CD4-positive, alpha-beta T cell treated with Interleukin-2 at 100 ng/mL for 4 hours (primary cell): ENCODE data around the gene CATSPERE.
"Not testable (repeated sequence)": the region's sequence is repeated elsewhere in the genome, so short reads cannot be mapped to it uniquely, and the experiment has no call there.

Experiments
- DNase-seq: peaks from one replicate; pipeline ENCODE4 v3.0.0-alpha.2; 2020; ENCODE audit warnings: low spot score

Gene CATSPERE

DNA sequence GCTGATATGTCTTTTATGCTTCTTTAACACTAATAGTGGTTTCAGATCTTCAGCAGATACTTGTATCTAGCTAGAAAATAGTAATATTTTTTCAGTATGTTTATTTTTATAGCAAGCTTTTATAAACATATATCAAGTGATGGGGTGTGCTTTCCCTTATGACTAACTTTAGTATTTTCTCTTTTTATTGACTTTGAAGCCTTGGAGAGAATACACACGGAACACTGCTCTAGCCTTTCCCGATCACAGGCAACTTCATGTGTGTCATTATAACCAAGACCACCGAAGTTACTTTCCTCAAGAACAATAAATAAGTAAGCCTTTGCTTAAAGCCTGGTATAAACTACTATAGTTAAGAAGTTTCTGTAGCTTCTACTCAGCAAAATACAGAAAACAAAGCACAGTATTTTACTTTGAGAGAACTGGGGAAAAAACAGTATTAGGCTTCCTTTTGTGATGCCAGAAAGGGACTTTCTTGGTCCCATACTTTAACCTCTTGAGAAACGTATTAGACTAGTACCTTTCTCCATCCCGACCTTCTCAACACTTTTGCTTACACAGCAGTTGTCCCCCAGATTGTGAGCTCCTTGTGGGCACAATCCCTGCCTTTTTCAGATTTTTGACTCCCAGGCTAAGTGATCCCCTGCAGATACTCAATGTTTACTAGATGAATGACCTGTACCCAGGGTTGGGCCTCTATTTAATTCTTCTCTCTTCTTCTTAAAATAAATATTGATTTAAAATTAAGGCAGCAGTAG lies 12.6 kb upstream of the CATSPERE start:
- DNase-seq: no peak

- DNase-seq: no peak
These were observed 11.1 kb upstream of the CATSPERE start for GRCh38 chr1:244449936-244450508.

- peak; percentile 63 for DNase-seq
These were observed 10.2 kb upstream of the CATSPERE start for GRCh38 chr1:244450597-244451538.

DNA sequence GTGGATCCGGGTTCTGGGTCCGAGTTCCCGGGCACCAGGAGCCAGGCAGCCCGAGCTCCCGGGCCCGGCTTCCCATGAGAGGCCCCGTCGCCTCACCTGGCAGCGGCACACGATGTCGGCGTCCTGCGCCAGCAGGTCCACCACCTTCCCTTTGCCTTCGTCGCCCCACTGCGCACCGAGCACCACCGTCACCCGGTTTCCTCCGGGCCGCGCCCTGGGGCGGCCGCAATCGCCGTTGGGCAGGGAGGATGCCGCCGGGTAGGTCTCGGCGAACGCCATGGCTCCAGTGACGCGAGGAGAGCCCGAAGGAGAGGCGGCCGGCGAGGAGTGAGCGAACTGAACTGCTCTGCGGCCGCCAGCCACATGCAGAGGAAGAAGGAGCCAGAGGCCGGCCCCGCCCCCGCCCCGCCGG lies 9.5 kb upstream of the CATSPERE start, which contains the start of gene ADSS2:
Gene ADSS2 (minus strand): TSS at position 371 of the 412 bp plus-strand sequence. CDS start 92 bp downstream, at position 279.
- no peak for DNase-seq

DNA sequence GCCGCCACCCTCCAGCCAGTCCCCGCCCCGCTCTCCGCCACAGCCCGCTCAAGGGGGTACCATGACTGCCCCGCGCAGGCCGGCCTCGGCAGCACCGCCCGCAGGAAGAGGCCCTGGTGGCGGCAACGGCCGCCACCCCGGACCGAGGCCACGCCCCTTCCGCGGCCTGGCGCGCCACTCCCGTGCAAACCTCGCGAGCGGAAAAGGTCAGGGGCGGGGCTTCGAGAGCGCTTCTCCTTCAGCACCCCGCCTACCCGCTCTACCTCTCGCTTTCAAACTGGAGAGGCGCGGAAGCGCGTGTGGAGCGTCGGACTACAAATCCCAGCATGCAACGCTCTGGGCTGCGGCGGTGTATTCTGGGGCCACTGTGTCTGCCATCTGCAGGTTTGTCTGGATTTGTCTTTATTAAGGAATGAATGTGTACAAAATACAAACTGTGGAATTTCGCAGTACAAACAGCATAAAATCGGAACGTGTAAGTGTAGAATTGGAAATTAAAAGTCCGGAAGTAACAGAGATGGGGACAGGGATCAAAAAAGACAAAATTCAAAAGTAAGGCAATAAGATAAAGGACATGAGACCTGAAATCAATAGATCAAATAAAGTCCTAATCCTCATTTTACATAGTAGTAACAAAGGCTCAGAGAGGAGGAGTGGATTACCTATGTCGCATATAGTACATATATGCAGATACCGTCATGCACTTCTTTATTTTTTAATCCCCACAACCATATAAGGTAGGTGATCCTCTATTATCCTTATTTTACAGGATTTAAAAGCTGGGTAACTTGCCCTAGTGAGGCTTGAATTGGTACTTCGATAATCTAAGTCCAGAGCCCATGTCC lies 8.9 kb upstream of the CATSPERE start:
- peak; percentile 99 for DNase-seq

GRCh38 chr1:244454412-244454811 lies 6.7 kb upstream of the CATSPERE start:
- no peak for DNase-seq

- DNase-seq: no peak
These were observed 4.5 kb upstream of the CATSPERE start for GRCh38 chr1:244456586-244456985.

DNA sequence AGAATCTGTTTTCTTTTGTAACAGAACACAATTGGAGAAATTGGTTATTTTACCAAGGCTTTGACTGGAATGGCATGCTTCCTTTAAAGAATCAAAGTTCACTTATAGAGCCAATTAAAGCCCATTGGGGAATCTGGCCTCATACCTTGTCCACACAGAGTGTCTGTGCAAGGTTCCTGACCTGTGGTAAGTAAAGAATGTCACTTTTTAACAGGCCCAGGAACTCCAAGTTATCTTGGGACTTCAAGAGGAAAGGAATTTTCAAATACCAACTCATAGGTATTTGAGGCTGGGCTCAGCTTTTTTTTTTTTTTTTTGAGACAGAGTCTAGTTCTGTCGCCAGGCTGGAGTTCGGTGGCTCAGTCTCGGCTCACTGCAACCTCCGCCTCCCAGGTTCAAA lies 2.3 kb upstream of the CATSPERE start:
- DNase-seq: no peak

- DNase-seq: peak; percentile 31
These were observed 876 bp upstream of the CATSPERE start for GRCh38 chr1:244460197-244460596.

DNA sequence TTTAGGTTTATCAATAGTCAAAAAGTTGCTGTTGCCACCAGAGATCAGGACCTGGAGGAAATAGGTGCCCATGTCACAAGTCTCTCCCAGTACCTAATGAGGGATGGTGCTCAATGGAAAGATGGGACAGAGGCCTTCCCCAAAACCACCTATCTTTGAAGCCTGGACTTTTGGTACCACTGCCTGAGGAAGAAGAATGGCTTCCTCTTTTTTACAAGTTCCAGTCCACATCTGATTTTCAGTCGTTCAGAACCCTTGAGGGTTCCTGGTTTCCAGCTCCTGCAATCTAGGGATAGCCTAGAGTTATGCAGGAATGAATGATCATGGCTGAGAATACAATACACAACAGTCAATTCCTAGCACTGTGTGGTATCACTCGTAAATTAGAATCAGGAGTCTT lies 5.7 kb downstream of the CATSPERE start:
- no peak for DNase-seq

DNA sequence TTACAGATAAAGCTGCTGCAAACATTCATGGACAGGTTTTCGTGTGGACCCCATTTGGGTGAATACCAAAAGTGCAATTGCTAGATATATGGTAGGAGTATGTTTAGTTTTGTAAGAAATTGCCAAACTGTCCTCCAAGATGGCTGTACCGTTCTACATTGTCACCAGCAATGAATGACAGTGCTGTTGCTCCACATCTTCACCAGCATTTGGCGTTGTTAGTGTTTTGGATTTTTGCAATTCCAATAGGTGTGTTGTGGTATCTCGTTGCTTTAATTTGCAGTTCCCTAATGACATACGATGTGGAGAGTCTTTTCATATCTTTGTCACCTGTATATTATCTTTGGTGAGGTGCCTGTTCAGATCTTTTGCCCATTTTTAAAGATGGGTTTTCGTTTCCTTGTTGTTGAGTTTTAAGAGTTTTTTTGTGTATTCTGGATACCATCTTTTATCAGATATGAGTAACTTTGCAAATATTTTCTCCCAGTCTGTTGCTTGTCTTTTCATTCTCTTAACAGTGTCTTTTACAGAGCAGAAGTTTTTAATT lies 12.1 kb downstream of the CATSPERE start:
- DNase-seq: no peak

GRCh38 chr1:244484971-244485370 lies 23.9 kb downstream of the CATSPERE start:
- not testable (repeated sequence) for DNase-seq

- DNase-seq: no peak
These were observed 33.6 kb downstream of the CATSPERE start for GRCh38 chr1:244494653-244495052.

DNA sequence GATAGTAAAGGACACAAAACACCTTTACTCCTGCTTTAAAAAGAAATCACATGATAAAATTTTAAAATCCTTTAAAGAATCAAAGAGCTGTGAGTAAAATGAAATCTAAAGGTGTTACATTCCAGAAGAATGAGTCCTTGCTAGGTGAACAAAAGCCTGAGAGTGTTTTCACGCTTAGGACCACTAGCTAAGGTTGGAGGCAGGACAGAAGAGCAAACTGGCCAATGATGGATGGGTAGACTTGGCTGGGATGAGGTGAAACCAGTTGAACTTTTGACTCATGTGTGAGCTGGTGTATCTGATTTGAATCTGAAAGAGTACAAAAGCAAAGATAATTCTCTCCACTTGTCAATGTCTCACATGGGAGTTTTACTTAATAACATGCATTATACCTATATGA lies 35.1 kb downstream of the CATSPERE start:
- DNase-seq: no peak

DNA sequence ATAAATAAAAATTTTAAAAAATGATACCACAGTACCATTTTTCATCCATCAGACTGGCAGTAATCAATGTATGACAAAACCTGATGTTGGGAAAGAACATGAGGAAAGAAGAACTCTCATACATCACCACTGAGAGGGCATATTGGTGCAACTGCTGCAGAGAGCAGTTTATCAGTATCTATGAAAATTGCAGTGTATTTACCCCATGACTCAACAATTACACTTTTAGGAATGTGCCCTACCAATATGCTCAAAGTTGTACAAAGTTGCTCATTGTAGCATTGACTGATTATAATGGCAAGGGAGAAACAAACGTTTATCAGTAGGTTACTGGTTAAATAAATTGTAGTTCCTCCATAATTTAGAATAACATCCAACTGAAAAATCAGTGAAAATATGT lies 36.7 kb downstream of the CATSPERE start:
- no peak for DNase-seq

DNA sequence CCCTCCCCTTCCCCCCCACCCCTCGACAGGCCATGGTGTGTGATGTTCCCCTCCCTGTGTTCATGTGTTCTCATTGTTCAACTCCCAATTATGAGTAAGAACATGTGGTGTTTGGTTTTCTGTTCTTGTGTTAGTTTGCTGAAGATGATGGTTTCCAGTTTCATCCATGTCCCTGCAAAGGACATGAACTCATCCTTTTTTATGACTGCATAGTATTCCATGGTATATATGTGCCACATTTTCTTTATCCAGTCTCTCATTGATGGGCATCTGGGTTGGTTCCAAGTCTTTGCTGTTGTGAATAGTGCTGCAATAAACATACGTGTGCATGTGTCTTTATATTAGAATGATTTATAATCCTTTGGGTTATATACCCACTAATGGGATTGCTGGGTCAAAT lies 38.4 kb downstream of the CATSPERE start:
- DNase-seq: not testable (repeated sequence)

- not testable (repeated sequence) for DNase-seq
These were observed 39.4 kb downstream of the CATSPERE start for GRCh38 chr1:244500515-244500914.

DNA sequence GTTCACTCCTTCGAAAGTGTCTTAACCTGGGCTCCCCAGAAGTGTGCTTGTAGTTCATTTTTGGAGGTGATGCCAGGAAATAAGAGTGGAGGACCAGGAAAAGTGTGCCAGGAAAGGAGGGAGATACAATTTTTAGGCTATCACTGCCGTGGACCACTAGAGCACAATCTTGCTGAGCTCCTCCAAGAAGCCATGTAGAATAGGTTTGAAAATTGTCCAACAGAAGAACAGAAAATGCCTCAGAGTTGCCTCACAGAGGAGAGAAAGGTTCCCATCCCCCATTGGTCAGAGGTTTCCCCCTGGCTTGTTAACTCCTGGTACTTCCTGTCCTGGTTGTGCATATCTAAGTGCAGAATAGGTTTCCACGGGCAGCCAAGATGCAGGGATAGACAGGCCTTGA lies 41.6 kb downstream of the CATSPERE start:
- DNase-seq: no peak

GRCh38 chr1:244513493-244513892 lies 52.4 kb downstream of the CATSPERE start:
- DNase-seq: no peak

- DNase-seq: no peak
These were observed 54.6 kb downstream of the CATSPERE start for GRCh38 chr1:244515680-244516079.

DNA sequence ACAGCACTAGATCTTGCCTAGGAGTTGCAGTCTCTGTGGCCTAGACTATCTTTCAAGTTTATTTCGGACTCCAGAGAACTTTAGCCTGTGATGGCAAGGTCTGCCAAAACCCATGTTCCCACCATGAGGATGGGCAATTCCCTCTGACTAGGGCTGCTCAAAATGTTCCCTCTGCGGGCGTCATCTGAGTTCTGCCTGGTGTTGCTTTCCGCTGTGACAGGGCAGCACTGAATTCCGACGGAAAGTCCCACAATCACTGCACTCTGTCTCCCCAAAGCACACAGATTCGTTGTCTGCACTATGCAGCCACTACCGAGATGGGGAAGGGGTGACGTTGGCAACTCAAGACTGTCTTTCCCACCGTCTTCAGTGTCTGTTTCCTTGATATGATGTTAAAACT lies 75.2 kb downstream of the CATSPERE start:
- DNase-seq: no peak
